ENCODE measurements around the gene MCUB.

- TF ChIP-seq EZH2phosphoT487 (IDR thresholded peaks at IDR 0.05; ENCODE audit: insufficient read depth, low read depth), result no peak
- TF ChIP-seq EZH2 (IDR thresholded peaks at IDR 0.05; ENCODE audit: insufficient read depth, poor library complexity, severe bottlenecking), result no peak
Measured at GRCh38 chr4:109672169-109672930, 112.3 kb downstream of the MCUB start.

All from GM23248 (cell line).